GM21515 (cell line): ENCODE results near the gene CEP78.

Experiments
- ATAC-seq: cut with Tn5 transposase; IDR thresholded peaks from one replicate; pipeline ENCODE4 v1.9.1; 2021; ENCODE audit not compliant: unreplicated experiment

The CEP78 gene

DNA sequence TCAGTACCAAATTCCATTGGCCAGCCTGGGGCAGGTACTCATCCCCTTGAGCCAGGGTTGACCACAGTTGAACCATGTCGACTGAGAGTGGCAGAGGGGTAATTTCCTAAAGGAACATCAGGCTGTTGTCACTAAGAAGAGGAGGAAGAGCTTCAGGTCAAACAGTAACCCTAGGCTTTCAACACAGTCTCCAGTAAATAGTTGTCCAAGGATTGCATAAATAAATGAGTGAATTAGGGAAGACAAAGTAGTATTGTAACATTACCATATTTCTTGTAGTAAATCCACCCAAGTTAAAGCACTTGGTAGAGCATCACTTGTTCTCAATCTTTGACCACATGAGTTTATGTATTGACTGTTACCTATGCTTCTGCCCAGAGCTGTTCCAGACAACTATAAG lies 68.5 kb downstream of the CEP78 start:
- ATAC-seq = no peak

DNA sequence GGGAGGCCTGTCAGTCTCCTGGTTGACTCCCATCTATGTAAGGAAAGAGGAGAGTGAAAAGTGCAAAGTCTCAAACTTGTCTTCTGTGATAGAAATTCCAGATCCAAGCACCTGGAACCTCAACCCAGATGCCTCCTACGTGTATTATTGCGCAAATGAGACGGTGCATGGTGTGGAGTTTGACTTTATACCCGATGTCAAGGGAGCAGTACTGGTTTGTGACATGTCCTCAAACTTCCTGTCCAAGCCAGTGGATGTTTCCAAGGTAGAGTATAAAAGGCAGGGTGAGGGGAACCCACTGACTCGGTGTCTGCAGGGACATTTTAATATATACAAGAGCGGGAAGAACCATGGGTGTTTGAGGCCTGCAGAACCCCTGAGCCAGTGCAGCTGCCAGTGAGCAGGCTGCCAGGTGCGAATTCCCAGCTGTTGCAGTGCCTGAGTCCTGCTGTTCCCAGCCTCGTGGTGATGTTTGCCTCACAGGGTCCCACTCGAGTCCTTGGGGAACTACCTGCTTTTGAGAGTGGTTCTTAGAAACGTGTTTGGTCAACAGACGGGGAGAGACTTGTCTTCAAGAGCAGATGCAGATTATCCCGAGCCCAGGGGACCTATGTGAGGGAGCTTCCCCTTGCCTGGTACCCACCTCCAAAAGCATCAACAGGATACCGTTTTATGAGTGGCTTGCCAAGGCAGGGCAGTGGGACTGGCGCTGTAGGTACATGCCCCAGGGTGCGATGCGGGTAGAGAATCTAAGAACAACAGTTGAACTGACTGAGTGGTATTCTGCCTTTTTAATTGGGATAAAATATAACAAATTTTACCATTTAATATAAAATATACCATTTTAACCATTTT lies 70.6 kb downstream of the CEP78 start:
- no peak for ATAC-seq

DNA sequence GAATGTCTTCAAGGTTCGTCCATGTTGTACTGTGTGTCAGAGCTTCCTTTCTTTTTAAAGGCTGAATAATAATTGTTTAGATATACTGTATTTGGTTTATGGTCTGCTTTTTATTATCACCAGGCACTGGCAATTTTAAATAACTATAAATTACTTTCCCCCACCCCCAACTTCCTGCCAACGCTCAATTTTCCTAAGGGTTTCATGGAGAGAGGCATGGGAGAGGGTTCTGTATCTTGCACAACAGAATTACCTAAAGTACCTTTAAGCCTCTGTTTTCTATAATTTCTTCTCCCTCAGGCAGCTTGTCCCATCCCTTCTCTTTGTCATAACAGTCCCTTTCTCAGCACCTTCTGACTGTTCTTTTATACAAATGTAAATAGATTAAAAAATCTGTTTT lies 71.5 kb downstream of the CEP78 start:
- no peak for ATAC-seq

DNA sequence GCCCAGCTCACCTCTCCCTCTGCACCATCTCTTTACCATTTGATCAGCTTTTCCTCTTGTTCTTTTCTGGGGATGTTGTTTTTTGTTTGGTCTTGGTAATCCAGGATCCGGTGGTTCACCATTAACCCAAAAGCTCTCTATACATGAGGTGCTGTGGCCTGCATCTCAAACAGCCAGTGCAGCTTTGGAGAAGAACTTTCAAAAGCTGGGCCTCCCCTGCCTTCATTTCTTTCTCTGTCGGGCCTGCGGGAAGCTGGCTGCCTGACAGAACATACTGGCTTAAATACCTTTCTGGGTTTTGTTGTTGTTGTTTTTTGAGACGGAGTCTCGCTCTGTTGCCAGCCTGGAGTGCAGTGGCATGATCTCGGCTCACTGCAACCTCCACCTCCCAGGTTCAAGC lies 73.2 kb downstream of the CEP78 start:
- no peak for ATAC-seq

DNA sequence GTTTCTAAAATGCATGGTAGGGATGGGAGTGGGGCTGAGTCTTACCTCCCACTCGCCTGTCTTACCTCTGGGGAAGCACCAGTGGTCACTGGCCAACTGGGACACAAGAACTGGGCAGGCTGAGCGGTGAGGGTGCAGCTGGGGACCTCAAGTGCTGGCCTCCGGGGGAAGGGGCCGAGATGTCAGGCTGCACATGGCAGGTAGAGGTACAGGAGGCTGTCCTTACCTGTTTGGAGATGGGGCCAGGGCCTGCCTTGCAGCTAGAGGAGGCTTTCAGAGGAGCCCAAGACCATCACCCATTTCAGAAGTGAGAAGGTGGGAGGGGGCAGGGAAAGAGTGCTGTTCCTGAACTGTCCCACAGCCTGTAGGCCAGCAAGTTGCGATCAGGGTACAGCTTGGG lies 75.2 kb downstream of the CEP78 start:
- no peak for ATAC-seq

DNA sequence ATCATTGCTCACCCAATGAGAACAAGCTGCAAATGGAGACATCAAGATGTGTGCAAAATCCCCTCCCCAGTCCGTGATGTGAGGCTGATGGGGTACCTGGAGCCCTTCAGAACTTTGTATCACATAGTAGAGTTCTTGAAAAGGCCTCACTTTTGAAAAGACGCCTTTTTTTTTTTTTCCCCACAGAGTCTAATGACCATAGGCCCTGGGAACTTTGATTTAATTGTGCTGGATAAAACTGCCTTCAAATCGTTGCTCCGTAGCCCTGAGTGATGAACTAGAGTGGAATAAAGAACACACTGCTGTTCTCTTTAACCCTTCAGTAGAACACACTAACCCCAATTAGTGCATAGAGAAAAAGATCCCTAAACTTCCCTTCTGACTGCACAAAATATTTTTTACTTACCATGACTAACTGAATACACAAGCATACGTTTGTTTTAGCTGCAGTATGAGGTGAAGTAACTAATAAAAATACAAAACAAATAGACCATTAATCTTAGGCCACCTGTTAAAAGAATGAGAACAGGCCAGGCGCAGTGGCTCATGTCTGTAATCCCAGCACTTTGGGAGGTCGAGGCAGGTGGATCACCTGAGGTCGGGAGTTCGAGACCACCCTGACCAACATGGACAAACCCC lies 76.1 kb downstream of the CEP78 start:
- ATAC-seq = no peak

DNA sequence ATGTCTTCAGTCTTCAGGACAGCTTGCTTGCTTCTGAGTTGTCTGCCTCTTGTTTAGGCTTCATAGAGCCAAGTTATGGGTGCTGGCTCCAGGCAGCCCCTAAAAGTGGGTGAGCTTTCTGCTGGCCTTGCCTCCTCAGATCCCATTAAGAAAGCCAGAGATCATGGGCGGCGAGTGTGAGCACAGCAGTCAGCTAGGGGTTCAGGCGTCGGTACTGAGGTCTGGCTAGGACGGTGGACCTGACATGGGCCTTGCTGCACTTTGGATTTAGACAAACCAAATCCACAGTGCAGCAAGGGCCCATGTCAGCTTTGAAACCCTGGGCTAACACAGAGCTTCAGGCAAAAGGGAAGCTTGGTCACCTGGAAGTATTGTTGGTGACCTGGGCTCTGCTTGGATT lies 78.7 kb downstream of the CEP78 start:
- ATAC-seq = no peak

DNA sequence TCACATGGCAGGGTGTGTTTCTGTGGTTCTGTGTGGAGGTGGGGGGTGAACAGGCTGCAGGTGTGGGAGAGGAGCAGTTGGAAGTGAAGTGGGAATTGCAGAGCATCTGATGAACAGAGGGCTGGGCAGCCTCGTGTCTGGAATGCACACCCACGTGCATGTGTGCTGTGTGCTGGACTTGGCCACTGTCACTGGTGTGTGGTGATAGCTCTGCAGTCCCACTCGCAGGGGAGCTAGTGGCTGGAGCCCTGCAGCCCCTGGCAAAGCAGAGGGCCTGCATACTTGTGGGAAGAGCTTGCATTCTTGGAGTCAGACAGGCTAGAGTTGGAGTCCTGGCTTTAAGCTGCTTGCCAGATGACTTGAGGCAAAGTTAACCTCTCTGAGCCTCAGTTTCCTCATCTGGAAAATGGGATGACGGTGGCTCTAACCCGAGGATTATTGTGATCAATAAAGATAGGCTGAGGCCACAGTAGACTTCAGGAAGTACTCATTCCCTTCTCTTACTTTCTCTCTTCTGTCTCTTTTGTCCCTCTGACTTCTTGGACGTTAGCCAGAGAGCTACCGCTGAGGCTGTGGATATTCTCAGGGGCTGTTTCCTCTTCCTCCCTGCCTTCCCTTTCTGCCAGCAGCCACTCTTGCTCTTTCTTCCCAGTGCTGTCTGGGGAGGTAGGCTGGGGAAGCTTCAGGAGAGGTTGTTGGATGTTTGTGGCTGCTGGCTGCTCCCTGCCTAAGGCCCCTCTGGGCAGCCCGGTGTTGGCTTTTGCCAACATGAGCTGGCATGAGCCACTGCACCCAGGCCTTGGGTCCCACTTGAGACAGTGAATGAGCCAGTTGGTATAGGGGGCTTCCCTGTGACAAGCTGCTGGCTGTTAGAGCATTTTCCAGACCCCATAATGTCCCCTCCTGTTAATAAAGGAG lies 79.3 kb downstream of the CEP78 start:
- no peak for ATAC-seq

DNA sequence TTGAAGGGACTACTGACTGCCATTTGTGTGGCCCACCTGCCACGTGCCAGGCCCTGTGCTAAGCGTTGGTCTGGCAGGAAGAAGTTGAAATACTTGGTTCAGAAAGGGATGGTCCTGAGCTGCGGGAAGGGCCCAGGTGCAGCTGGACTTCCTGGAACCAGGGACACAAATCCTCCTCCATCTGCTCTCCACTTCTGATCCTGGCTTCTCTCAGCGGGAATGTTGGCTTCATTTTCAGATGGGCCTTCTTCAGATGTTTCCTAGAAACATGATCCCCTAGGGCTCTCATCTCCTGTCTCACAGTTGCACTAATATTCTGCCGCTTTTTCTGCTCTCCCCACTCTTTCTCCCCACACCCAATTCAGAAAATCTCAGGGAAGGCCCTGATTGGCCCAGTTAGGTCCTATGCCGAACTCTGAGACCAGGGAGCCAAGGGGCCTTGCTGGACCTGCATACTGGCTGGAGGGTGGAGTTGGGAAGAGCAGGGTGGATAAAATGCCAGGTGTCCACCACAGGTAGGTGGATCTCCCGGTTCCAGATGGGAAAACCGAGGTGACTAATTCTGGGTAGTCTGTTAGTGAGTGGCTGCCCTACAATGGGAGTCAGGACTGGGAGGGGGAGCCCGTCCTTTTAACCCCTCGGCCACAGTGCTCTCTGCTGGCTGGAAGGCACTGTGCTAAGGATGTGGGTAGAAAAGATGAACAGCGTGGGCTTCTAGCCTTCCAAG lies 80.5 kb downstream of the CEP78 start:
- no peak for ATAC-seq

DNA sequence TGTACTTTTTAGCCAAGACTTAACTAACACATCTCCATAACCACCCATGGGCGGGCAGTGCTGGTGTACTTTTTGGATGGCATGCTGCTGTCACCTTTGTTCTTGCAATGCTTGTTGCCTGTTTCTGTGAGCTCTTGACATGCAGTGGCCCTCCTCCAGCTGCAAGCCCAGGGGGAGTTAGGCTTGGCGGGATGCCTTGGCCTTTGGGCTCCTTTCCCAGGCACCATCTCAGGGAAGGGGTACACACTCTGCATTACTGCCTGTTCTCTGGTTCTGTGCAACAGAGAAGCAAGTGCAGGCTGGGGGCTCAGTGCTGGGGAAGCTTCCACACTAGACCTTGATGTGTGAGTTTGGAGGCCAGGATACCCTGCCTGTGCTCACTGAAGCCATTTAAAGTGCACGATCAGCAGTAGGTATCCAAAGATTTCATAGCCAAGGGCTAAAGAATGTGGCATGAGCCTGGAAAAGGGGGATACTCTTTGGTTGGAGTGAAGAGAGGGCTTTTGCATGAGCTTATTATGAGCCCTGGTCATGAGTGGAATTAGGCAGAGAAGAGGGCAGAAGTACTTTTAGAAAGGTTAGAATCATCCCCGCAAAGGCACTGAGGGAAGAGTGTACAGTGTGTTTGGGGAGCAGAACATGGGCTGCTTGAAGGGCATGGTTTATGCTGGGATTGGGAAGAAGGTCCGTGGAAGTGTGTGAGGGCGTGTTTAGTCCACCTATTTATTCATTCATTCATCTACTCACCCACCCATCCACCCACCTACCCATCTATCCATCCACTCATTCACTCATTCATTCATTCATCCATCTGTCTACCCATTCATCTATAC lies 83.5 kb downstream of the CEP78 start:
- no peak for ATAC-seq

DNA sequence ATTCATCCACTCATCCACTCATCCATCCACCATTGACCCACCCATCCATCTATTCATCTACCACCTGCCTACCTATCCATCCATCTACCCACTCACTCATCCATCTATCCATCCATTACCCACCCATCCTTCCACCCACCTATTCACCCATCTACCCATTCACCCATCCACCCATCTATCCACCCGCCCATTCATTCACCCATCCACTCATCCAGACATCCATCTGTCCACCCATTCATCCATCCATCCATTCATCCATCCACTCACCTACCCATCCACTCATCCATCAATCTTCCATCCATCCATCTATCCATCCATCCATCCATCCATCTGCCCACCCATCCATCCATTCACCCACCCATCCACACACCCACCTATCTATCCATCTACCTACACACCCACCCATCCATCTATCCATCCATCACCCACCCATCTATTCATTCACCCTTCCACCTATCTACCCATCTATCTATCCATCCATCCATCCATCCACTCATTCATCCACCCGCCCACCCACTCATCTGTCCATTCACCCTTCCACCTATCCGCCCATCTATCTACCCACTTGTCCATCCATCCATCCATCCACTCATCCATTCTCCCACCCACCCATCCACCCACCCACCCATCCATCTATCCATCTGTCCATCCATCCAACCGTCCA lies 84.3 kb downstream of the CEP78 start:
- no peak for ATAC-seq

DNA sequence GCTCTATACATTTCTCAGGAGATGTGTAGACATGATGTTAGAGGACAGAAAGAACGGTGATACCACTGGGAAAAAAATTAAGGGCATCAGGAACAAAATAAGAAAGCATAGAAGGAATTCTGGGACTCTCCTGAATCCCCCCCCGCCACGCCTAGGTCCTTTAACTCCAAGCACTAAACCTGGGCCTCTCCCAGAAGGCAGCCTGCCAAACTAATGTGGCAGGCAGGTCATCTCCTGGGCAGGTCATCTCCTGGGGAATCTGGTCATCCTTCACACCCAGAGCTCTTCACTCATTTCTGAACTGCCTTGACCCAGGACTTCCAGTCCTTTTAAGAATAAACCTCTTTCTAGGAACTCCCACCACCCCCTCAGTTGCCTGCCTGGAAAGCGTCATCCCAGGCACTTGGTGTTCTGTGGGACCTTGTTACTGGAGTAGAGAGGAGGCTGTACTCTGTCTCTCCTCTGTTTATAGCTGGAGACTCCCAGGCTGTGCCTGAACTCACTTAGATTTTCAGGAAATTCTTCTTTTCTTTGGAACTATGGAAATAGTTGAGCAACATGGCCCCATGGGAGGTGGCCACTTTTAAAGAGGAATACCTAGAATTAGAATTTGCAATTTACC lies 85.1 kb downstream of the CEP78 start:
- no peak for ATAC-seq

DNA sequence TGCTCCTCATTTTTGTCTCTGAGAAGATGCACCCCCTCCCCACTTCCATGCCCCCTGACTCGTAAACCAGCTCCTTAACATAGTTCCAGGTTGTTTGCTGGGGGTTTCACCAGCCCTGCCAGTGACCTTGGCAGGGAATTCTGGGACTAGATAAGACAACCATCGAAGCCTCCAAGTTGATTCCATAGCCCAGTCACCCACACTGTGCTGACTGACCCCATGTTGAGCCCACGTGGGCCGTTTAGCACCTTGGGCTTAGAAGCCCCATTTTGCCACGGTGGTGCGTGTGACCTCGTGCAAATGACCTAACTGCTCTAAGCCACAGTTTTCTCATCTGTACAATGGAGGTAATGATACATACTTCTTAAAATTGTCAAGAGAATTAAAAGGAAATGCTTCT lies 85.6 kb downstream of the CEP78 start:
- no peak for ATAC-seq

DNA sequence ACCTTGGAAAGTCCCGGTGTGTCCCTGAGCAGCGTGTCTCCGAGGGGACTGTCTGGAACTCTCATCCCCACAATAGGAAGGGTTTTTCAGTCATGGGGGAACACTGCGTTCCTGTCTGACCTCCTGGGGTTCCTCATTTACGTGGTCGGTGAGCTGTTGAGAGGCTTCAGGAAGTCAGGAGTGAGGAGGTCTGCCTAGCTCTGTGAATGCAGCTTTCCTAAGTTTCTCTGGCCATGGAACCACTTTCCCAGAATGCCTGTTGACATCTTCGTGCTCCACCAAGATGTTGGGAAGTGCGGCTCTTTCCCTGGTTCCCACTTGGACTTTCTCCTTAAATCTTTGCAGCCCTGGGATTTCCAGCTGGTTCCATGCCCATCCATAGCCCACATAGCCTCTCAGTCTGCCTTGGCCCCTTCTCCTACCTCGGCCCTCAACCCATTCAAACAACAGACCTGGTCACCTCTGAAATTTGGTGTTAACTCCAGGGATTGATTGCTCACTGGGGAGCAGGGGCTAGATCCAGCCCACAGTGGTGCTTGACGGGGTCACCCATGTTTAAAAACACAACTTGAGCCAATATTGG lies 88.3 kb downstream of the CEP78 start:
- ATAC-seq = no peak

DNA sequence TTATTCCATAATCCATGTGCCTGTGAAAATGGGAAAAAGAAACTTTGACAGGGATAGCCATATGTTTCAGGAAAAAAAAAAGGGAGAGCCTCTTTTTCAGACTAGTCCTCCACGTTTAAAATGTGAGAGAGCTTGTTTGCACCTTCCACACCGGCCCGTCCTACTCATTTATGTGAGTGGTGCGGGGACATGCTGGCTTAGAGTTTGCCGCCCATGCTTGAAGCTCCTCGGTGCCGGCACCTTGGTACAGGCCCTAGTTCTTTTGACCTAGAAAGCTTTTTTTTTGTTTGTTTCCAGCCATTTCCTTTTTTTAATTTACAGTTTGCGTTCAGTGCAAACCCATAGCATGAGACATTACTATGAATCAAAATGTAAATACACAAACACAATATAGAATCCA lies 88.8 kb downstream of the CEP78 start:
- ATAC-seq = no peak

DNA sequence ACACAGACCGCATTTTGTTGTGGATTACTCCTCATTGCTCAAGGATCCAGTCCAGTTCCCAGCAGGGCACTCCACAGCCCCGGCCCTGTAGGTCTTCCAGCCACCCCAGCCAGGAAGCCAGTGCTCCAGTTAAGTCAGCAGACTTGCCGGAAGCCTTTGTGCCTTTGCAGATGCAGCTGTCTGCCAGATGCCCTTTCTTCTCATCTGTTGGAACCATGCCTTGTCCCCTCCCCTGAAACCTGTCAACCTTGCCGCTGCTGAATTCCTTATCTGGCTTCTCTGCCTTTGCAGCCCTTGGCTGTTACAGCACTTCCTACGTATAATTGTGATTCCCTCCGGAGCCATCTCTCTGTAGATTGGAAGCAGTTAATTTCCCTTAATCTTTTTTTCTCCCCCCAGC lies 89.5 kb downstream of the CEP78 start:
- no peak for ATAC-seq

DNA sequence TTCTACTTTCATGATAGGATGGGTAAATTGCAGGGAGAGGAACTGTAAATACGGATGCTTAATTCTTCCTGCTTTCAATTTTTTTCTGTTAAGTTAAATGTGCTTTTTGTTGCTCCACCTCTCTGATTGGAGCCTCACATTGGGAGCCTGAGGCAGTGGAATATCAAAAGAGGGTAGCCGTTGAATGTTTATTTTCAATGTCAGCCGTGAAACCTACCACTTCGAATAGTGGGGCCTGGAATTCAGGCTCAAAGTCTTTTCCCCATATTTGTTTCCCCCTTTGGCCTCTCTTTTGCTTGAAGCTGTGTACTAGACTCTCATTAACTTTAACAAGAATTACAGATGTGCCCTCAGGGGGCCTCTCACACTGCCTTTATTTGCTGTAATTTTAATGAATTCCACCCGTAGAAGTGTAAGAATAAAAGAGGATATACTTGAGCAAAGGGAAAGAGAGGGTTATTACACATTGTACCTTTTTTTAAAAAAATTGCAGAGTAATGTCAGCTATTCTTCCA lies 90.0 kb downstream of the CEP78 start:
- ATAC-seq = no peak

DNA sequence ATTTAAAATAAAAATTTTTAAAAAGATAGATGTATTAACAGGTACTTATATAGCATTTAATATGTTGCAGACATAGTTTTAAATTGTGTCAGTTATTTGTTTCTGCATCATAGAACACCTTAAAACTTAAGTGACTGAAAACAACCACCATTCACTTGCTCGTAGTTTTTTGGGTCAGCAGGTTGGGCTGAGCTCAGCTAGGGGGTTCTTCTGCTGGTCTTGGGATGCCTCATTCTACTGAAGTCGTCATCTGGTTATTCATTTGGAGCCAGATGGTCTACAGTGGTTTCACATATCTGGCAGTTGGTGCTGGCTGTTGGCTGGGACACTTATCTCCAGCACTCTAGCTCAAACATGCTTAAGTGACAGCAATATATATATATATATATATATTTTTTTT lies 90.7 kb downstream of the CEP78 start:
- ATAC-seq = no peak
